Suprapubic skin (tissue), 4 donors: ENCODE measurements around the gene KRI1. TPM values are rescaled to one million over a fixed set of nuclear protein-coding genes. Genes with fewer than 3 reads are reported as not detected.
A peak's percentile ranks its signal among the peaks of the same experiment; 100 is the strongest.

ENCODE experiments used
- DNase-seq, 2 donors: peaks; one replicate each; pipeline ENCODE4 v3.0.0-alpha.2; 2019; ENCODE audit warnings: low spot score in 2 of 2
- H3K27ac ChIP-seq: fragments of 200-600 bp; sonication (generic); one replicate; pipeline ENCODE4 v1.5.1; 2019
- H3K27me3 ChIP-seq: fragments of 200-600 bp; sonication (generic); one replicate; pipeline ENCODE4 v1.5.1; 2019
- H3K36me3 ChIP-seq: fragments of 200-600 bp; sonication (generic); one replicate; pipeline ENCODE4 v1.5.1; 2019
- H3K4me1 ChIP-seq: fragments of 200-600 bp; sonication (generic); one replicate; pipeline ENCODE4 v1.5.1; 2019
- H3K4me3 ChIP-seq: fragments of 200-600 bp; sonication (generic); one replicate; pipeline ENCODE4 v1.5.1; 2019; ENCODE audit warnings: mild to moderate bottlenecking
- H3K9me3 ChIP-seq: fragments of 200-600 bp; sonication (generic); one replicate; pipeline ENCODE4 v1.5.1; 2019
- EP300 ChIP-seq: sonication (generic); formaldehyde crosslinking; IDR thresholded peaks from one replicate; pipeline ENCODE4 v1.6.1; 2017; ENCODE audit warnings: antibody characterized with exemption
- POLR2A ChIP-seq, 2 donors: fragments of 450-650 bp; IDR thresholded peaks; one replicate each; pipeline ENCODE4 v1.6.1; 2017; ENCODE audit warnings: antibody characterized with exemption in 2 of 2, mild to moderate bottlenecking in 2 of 2, moderate library complexity in 2 of 2
- POLR2AphosphoS5 ChIP-seq, 3 donors: sonication (generic); formaldehyde crosslinking; IDR thresholded peaks; one replicate each; pipeline ENCODE4 v1.6.1; 2017; ENCODE audit warnings: antibody characterized with exemption in 3 of 3
- WGBS: methylation state at CpG from one replicate; pipeline ENCODE4 v1.1.5; 2018; 5-methylcytosine and 5-hydroxymethylcytosine counted together
- total RNA-seq, 4 donors: library from RNA; depleted of rRNA; stranded (reverse); fragments of >200 nt; gene quantifications; one replicate each; pipeline ENCODE4 v1.1.0, GENCODE V29; 2016
- TF ChIP-seq, protein P1 (sequence below), 2 donors: fragments of 200-600 bp in 1 of 2; fragments of 450-650 bp in 1 of 2; sonication (generic) in 1 of 2; IDR thresholded peaks; one replicate each; pipeline ENCODE4 v1.5.1; 2016 to 2019; ENCODE audit warnings: antibody characterized with exemption in 2 of 2, mild to moderate bottlenecking in 1 of 2, moderate library complexity in 1 of 2

The KRI1 gene
- total RNA-seq, 4 donors from 2014 or later = 19.1 to 46.9 (median 24.5) TPM

DNA sequence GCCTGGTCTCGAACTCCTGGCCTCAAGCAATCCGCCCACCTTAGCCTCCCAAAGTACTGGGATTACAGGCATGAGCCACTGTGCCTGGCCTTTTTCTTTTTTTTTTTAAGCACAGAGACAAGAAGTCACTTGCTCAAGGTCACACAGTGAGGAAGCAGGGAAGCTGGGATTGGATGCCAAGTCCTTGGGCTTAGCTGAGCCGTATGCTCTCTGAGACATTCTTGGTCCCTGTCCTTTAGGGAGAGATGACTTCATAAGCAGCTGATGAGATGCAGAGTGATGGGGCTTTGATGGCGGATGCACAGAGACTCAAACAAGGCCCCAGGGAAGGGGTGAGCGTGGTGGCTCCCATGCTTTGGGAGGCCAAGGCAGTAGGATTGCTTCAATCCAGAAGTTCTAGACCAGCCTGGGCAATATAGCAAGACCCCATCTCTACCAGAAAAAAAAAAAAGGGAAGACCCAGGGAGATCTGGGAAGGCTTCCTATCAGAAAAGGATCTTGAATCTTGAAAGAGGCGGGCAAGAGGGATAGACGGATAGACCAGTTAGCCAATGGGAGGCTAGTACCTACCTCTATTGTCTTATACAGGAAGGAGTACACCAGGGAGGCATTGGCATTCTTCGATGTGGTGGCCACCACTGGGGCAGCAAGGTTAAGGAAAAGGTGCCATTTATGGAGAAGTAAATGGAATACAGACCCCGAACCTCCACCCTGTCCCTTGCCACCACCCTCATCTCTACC is 17.4 kb upstream of the KRI1 start:
- Histone ChIP-seq H3K27ac (no peak overlapping the region), H3K4me3 (no peak overlapping the region), H3K27me3 (peaks cover 7% of the 10 kb centered on the region), H3K36me3 (peaks cover 3% of the 10 kb centered on the region), H3K9me3 (no peaks in the 10 kb centered on the region), H3K4me1 (peaks cover 7% of the 10 kb centered on the region)
- TF ChIP-seq, protein P1, sequence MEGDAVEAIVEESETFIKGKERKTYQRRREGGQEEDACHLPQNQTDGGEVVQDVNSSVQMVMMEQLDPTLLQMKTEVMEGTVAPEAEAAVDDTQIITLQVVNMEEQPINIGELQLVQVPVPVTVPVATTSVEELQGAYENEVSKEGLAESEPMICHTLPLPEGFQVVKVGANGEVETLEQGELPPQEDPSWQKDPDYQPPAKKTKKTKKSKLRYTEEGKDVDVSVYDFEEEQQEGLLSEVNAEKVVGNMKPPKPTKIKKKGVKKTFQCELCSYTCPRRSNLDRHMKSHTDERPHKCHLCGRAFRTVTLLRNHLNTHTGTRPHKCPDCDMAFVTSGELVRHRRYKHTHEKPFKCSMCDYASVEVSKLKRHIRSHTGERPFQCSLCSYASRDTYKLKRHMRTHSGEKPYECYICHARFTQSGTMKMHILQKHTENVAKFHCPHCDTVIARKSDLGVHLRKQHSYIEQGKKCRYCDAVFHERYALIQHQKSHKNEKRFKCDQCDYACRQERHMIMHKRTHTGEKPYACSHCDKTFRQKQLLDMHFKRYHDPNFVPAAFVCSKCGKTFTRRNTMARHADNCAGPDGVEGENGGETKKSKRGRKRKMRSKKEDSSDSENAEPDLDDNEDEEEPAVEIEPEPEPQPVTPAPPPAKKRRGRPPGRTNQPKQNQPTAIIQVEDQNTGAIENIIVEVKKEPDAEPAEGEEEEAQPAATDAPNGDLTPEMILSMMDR (IDR thresholded peaks at IDR 0.05) = no peak
- no peak for TF ChIP-seq POLR2AphosphoS5 (IDR thresholded peaks at IDR 0.05)
- TF ChIP-seq EP300 = no peak
- TF ChIP-seq POLR2A (IDR thresholded peaks at IDR 0.05) = no peak
- 86% methylated on average over 9 of the region's 9 CpGs for WGBS
- no peak for DNase-seq

DNA sequence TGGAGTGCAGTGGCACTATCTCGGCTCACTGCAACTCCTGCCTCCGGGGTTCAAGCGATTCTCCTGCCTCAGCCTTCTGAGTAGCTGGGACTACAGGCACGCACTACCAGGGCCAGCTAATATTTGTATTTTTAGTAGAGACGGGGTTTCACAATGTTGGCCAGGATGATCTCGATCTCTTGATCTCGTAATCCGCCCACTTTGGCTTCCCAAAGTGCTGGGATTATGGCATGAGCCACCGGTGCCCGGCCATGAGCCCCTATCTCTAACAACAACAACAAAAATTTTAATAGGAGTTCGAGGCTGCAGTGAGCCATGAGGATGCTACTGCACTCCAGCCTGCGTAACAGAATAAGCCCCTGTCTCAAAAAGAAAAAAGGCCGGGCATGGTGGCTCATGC is 16.3 kb upstream of the KRI1 start:
- Histone ChIP-seq H3K36me3 (peaks cover 3% of the 10 kb centered on the region), H3K4me3 (no peak overlapping the region), H3K4me1 (peaks cover 7% of the 10 kb centered on the region), H3K9me3 (no peaks in the 10 kb centered on the region), H3K27me3 (peaks cover 4% of the 10 kb centered on the region), H3K27ac (no peak overlapping the region)
- 88% methylated on average over 13 of the region's 13 CpGs for WGBS
- DNase-seq = no peak
- TF ChIP-seq EP300 (no peak), POLR2A (IDR thresholded peaks at IDR 0.05) (no peak), POLR2AphosphoS5 (IDR thresholded peaks at IDR 0.05) (no peak)
- TF ChIP-seq, protein P1 (IDR thresholded peaks at IDR 0.05) = no peak

DNA sequence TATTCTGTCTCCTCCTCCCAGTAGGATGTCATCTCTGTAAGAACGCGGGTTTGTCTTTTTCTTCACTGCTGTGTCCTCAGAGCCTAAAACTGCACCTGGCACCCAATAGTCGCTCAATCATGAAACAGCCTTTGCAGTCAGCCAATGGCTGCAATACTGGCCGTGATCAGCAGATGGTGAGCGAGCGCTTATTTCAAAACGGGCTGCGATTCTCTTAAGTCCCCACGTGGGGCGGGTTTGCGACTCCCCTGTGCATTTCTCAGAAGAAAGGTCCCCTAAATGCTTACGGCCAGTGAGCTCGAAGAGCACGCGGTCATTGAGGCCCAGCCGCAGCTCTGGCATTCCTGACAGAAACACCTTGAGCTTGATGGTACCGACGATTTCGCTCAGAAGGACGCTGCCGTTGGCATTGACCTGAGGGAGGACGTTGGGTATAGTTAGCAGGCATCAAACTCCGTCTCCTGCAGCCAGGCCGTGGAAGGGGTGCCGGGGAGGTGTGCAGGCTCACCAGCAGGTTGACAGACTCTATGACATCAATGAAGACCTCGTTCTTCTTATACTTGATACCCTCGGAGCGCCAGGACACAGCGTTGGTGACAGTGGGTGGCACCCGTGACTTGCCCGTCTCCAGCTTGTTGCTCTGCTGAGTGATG is 15.3 kb upstream of the KRI1 start:
- TF ChIP-seq EP300 = no peak
- TF ChIP-seq POLR2AphosphoS5 (IDR thresholded peaks at IDR 0.05) = peak in 1 of 3 donors; percentile 68
- TF ChIP-seq, protein P1 (IDR thresholded peaks at IDR 0.05) = peak; percentile 96 to 100
- Histone ChIP-seq H3K36me3 (peaks cover 6% of the 10 kb centered on the region), H3K4me3 (no peak overlapping the region), H3K27ac (no peak overlapping the region), H3K4me1 (peaks cover 7% of the 10 kb centered on the region), H3K27me3 (no peaks in the 10 kb centered on the region), H3K9me3 (no peaks in the 10 kb centered on the region)
- DNase-seq = peak; percentile 92 to 95
- WGBS = 28% methylated on average over 20 of the region's 31 CpGs

DNA sequence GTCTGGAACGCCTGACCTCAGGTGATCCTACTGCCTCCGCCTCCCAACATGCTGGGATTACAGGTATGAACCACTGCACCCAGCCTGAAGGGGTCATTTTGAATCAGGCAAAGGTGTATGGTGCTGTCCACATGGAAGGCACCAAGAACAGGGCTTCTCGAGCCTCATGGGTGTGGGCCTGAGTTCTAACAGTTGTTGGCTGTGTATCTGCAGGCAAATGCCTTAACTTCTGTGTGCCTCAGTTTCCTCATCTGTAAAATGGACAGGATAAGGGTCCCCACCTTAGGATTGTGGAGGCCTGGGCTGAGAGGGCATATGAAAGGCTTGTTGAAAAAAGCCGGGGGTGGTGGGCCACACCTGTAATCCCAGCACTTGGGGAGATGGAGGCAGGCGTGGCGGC is 12.1 kb upstream of the KRI1 start:
- WGBS = 93% methylated on average over 6 of the region's 6 CpGs
- Histone ChIP-seq H3K27me3 (no peaks in the 10 kb centered on the region), H3K27ac (no peak overlapping the region), H3K36me3 (peaks cover 9% of the 10 kb centered on the region), H3K9me3 (no peaks in the 10 kb centered on the region), H3K4me3 (no peak overlapping the region), H3K4me1 (peaks cover 5% of the 10 kb centered on the region)
- DNase-seq = no peak
- no peak for TF ChIP-seq POLR2A (IDR thresholded peaks at IDR 0.05)
- no peak for TF ChIP-seq POLR2AphosphoS5 (IDR thresholded peaks at IDR 0.05)
- no peak for TF ChIP-seq EP300
- TF ChIP-seq, protein P1 (IDR thresholded peaks at IDR 0.05) = no peak

DNA sequence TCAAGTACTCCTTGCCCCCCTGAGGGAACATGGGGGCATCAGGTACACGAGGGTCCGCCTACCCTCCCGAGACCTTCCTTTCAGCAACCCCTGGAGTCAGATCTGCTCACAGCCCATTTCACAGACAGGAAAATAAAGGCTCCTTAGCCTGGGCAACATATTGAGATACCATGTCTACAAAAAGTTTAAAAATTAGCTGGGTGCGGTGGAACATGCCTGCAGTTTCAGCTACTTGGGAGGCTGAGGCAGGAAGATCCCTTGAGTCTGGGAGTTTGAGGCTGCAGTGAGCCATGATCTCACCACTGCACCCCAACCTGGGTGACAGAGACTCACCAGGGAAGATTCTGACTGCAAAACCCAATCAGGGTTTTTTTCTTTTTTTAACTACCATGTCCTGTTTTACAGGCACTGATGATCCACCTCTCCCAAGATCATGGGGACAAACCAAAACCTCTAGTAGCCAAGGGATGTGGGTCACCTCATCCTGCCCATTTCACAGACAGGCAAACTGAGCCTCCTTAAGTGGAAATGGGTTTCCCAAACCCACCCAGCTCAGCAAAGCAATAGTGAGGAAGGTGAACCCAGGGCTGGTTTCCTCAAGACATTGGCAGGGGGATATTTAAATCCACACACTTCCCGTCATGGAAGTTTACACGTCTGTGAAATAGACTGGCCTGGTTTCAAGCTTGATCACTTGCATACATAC is 9.4 kb upstream of the KRI1 start:
- Histone ChIP-seq H3K27ac (no peak overlapping the region), H3K9me3 (no peaks in the 10 kb centered on the region), H3K36me3 (peaks cover 6% of the 10 kb centered on the region), H3K4me1 (peaks cover 6% of the 10 kb centered on the region), H3K27me3 (no peaks in the 10 kb centered on the region), H3K4me3 (no peak overlapping the region)
- no peak for DNase-seq
- TF ChIP-seq, protein P1 (IDR thresholded peaks at IDR 0.05) = no peak
- no peak for TF ChIP-seq EP300
- TF ChIP-seq POLR2A (IDR thresholded peaks at IDR 0.05) = no peak
- no peak for TF ChIP-seq POLR2AphosphoS5 (IDR thresholded peaks at IDR 0.05)
- 83% methylated on average over 6 of the region's 6 CpGs for WGBS
